ENCODE data around the gene NFKBIZ.
A peak's percentile ranks its signal among the peaks of the same experiment; 100 is the strongest.
"Not testable (repeated sequence)": the region's sequence is repeated elsewhere in the genome, so short reads cannot be mapped to it uniquely, and the experiment has no call there.

The NFKBIZ gene

GRCh38 chr3:101851072-101851770 is 1.9 kb downstream of the NFKBIZ start:
- DNase-seq, result peak in 1 of 5 experiments; percentile 65

GRCh38 chr3:101851850-101852714 is 2.8 kb downstream of the NFKBIZ start:
- no peak for DNase-seq

GRCh38 chr3:101852983-101853840 is 3.9 kb downstream of the NFKBIZ start:
- no peak for DNase-seq

GRCh38 chr3:101853982-101854381 is 4.7 kb downstream of the NFKBIZ start:
- DNase-seq, result no peak

GRCh38 chr3:101854608-101855304 is 5.4 kb downstream of the NFKBIZ start:
- no peak for DNase-seq

GRCh38 chr3:101857301-101857741 is 8.0 kb downstream of the NFKBIZ start:
- no peak for DNase-seq

- DNase-seq, result no peak
These were observed 9.2 kb downstream of the NFKBIZ start for GRCh38 chr3:101858464-101859030.

GRCh38 chr3:101859882-101860448 is 10.7 kb downstream of the NFKBIZ start:
- no peak for DNase-seq

- no peak for DNase-seq
These were observed 12.0 kb downstream of the NFKBIZ start for GRCh38 chr3:101861212-101861788.

GRCh38 chr3:101861789-101862415 is 12.6 kb downstream of the NFKBIZ start:
- no peak for DNase-seq

GRCh38 chr3:101862416-101863165 is 13.3 kb downstream of the NFKBIZ start:
- no peak for DNase-seq

GRCh38 chr3:101864926-101865325 is 15.6 kb downstream of the NFKBIZ start:
- DNase-seq, result not testable (repeated sequence)

GRCh38 chr3:101865751-101866509 is 16.6 kb downstream of the NFKBIZ start:
- no peak for DNase-seq

- no peak for DNase-seq
These were observed 18.2 kb downstream of the NFKBIZ start for GRCh38 chr3:101867511-101867910.

- DNase-seq, result no peak
These were observed 18.7 kb downstream of the NFKBIZ start for GRCh38 chr3:101867996-101868395.

GRCh38 chr3:101868534-101869464 is 19.5 kb downstream of the NFKBIZ start:
- DNase-seq, result no peak

- DNase-seq, result no peak
These were observed 20.8 kb downstream of the NFKBIZ start for GRCh38 chr3:101870138-101870537.

GRCh38 chr3:101873619-101874018 is 24.3 kb downstream of the NFKBIZ start:
- DNase-seq, result no peak
